Omental fat pad (tissue), 4 donors: ENCODE results near the gene CLK3. TPM values are rescaled to one million over a fixed set of nuclear protein-coding genes. Genes with fewer than 3 reads are reported as not detected.
"Not testable (repeated sequence)": the region's sequence is repeated elsewhere in the genome, so short reads cannot be mapped to it uniquely, and the experiment has no call there.

Experiments
- ATAC-seq: fragments of 150-250 bp; one replicate; pipeline ENCODE4 v1.9.1; 2016; ENCODE audit warnings: mild to moderate bottlenecking, moderate library complexity; ENCODE audit not compliant: low FRiP score
- DNase-seq: peaks from one replicate; pipeline ENCODE4 v3.0.0-alpha.2; 2019; ENCODE audit warnings: low spot score
- total RNA-seq, 4 donors: library from RNA; depleted of rRNA; stranded (reverse); fragments of >200 nt; gene quantifications; one replicate each; pipeline ENCODE4 v1.1.0, GENCODE V29; 2016
- TF ChIP-seq, protein P1 (sequence below), 3 donors: fragments of 450-650 bp; IDR thresholded peaks; one replicate each; pipeline ENCODE4 v1.5.1; 2016 to 2017; ENCODE audit warnings: antibody characterized with exemption in 3 of 3, mild to moderate bottlenecking in 3 of 3, moderate library complexity in 2 of 3

Gene CLK3
- total RNA-seq, 4 donors from 2014 or later: 83.8 to 153 (median 103) TPM

- TF ChIP-seq, protein P1, sequence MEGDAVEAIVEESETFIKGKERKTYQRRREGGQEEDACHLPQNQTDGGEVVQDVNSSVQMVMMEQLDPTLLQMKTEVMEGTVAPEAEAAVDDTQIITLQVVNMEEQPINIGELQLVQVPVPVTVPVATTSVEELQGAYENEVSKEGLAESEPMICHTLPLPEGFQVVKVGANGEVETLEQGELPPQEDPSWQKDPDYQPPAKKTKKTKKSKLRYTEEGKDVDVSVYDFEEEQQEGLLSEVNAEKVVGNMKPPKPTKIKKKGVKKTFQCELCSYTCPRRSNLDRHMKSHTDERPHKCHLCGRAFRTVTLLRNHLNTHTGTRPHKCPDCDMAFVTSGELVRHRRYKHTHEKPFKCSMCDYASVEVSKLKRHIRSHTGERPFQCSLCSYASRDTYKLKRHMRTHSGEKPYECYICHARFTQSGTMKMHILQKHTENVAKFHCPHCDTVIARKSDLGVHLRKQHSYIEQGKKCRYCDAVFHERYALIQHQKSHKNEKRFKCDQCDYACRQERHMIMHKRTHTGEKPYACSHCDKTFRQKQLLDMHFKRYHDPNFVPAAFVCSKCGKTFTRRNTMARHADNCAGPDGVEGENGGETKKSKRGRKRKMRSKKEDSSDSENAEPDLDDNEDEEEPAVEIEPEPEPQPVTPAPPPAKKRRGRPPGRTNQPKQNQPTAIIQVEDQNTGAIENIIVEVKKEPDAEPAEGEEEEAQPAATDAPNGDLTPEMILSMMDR (IDR thresholded peaks at IDR 0.05): no peak
- no peak for DNase-seq
- ATAC-seq: no peak
Measured at GRCh38 chr15:74627766-74628165, 12.1 kb downstream of the CLK3 start.

DNA sequence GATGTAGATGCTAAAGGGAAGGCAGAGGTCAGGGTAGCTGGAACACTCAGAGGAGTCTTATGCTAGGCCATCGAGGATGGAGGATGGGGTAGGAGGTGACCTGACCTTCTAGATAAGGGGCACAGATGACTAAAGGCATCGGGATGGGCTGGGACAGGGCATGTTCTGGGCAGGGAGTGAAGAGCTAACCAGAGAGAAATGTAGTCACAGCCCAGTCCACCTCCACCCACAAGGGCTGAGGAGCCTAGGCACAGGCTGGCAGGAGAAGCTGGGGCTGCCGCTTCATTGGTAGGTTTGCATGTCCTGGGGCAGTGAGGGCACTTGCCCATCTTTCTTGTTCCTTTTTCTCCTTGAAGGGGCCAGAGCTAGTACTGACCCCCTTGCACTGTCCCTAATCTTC is 12.6 kb downstream of the CLK3 start:
- DNase-seq (no peak), ATAC-seq (no peak)
- TF ChIP-seq, protein P1 (IDR thresholded peaks at IDR 0.05): no peak

GRCh38 chr15:74628949-74629348 is 13.3 kb downstream of the CLK3 start:
- TF ChIP-seq, protein P1 (IDR thresholded peaks at IDR 0.05): no peak
- no peak for DNase-seq

GRCh38 chr15:74629696-74630095 is 14.1 kb downstream of the CLK3 start:
- ATAC-seq, DNase-seq: not testable (repeated sequence)

More at GRCh38 chr15:74628949-74629348, 13.3 kb downstream of the CLK3 start:
- no peak for ATAC-seq

GRCh38 chr15:74630284-74631086 is 14.8 kb downstream of the CLK3 start:
- TF ChIP-seq, protein P1 (IDR thresholded peaks at IDR 0.05): no peak
- DNase-seq: no peak
- no peak for ATAC-seq

DNA sequence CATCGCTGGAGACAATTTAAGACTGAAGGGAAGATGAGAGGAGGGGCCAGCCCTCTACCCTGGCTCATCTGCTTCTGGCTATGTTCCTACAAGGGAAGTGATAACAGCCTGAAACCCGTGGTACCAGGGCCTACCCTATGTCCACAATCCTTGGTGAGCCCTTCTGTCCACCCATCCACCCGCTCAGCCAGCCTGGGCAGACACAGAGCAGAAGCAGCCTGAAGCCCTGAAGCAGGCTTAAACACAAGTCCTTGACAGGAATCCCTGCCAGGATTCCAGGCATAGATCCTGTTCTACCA is 15.4 kb downstream of the CLK3 start:
- DNase-seq: no peak
- ATAC-seq: no peak
- TF ChIP-seq, protein P1 (IDR thresholded peaks at IDR 0.05): no peak

- ATAC-seq (no peak), DNase-seq (no peak)
- TF ChIP-seq, protein P1 (IDR thresholded peaks at IDR 0.05): no peak
Measured at GRCh38 chr15:74631408-74631807, 15.8 kb downstream of the CLK3 start.
